MM.1S (cell line): ENCODE data around the gene STK17A.

Source experiments
- DNase-seq: peaks from one replicate; pipeline ENCODE4 v3.0.0-alpha.2; 2015
- H2AFZ ChIP-seq: fragments of 300-600 bp; sonication (generic); 2 replicates; pipeline ENCODE4 v1.6.0; 2016; ENCODE audit warnings: antibody characterized with exemption, low read length
- H3F3A ChIP-seq: fragments of 300-600 bp; sonication (generic); 2 replicates; pipeline ENCODE4 v1.6.1; 2016; ENCODE audit warnings: mild to moderate bottlenecking, antibody characterized with exemption, low read length, moderate library complexity, mixed read lengths; ENCODE audit not compliant: insufficient read depth
- H3K27ac ChIP-seq: fragments of 300-600 bp; sonication (generic); 2 replicates; pipeline ENCODE4 v1.5.1; 2016; ENCODE audit warnings: mild to moderate bottlenecking, low read length
- H3K27me3 ChIP-seq: fragments of 300-600 bp; sonication (generic); replicated peaks from 2 replicates; pipeline ENCODE4 v1.6.0; 2016; ENCODE audit warnings: low read length; ENCODE audit not compliant: insufficient read depth
- H3K36me3 ChIP-seq: fragments of 300-600 bp; sonication (generic); replicated peaks from 2 replicates; pipeline ENCODE4 v1.6.1; 2016; ENCODE audit warnings: mild to moderate bottlenecking, low read length, mixed read lengths; ENCODE audit not compliant: insufficient read depth
- H3K4me1 ChIP-seq: fragments of 300-600 bp; sonication (generic); 2 replicates; pipeline ENCODE4 v1.6.1; 2016; ENCODE audit warnings: low read length, mixed read lengths
- H3K4me2 ChIP-seq: fragments of 300-600 bp; sonication (generic); 2 replicates; pipeline ENCODE4 v1.6.0; 2016; ENCODE audit warnings: low read depth, low read length
- H3K4me3 ChIP-seq: fragments of 300-600 bp; sonication (generic); 2 replicates; pipeline ENCODE4 v1.5.1; 2016; ENCODE audit warnings: low read length, mixed read lengths
- H3K79me2 ChIP-seq: fragments of 300-600 bp; sonication (generic); 2 replicates; pipeline ENCODE4 v1.6.1; 2016; ENCODE audit warnings: mixed run types, low read length, mixed read lengths
- H3K9ac ChIP-seq: fragments of 300-600 bp; sonication (generic); 2 replicates; pipeline ENCODE4 v1.6.1; 2016; ENCODE audit warnings: low read length, mixed read lengths
- H3K9me2 ChIP-seq: fragments of 300-600 bp; sonication (generic); replicated peaks from 2 replicates; pipeline ENCODE4 v1.6.1; 2016; ENCODE audit warnings: mild to moderate bottlenecking, low read length, mixed read lengths; ENCODE audit not compliant: insufficient read depth
- H3K9me3 ChIP-seq: fragments of 300-600 bp; sonication (generic); replicated peaks from 2 replicates; pipeline ENCODE4 v1.6.1; 2016; ENCODE audit warnings: mild to moderate bottlenecking, low read length, mixed read lengths; ENCODE audit not compliant: insufficient read depth
- H4K20me1 ChIP-seq: fragments of 300-600 bp; sonication (generic); 2 replicates; pipeline ENCODE4 v1.6.1; 2016; ENCODE audit warnings: mild to moderate bottlenecking, low read length, moderate library complexity, mixed read lengths; ENCODE audit not compliant: insufficient read depth
- CTCF ChIP-seq: fragments of 300-600 bp; sonication (generic); IDR thresholded peaks from 2 replicates; pipeline ENCODE4 v1.5.1; 2016; ENCODE audit warnings: antibody characterized with exemption, low read length, mixed read lengths
- EZH2 ChIP-seq: fragments of 300-600 bp; sonication (generic); optimal IDR thresholded peaks from 2 replicates; pipeline ENCODE3; 2017; ENCODE audit warnings: low read depth, mild to moderate bottlenecking, antibody characterized with exemption, low read length, mixed read lengths
- EZH2phosphoT487 ChIP-seq: fragments of 300-600 bp; sonication (generic); IDR thresholded peaks from 2 replicates; pipeline ENCODE4 v1.6.1; 2018; ENCODE audit warnings: antibody characterized with exemption, low read length

STK17A gene

DNA sequence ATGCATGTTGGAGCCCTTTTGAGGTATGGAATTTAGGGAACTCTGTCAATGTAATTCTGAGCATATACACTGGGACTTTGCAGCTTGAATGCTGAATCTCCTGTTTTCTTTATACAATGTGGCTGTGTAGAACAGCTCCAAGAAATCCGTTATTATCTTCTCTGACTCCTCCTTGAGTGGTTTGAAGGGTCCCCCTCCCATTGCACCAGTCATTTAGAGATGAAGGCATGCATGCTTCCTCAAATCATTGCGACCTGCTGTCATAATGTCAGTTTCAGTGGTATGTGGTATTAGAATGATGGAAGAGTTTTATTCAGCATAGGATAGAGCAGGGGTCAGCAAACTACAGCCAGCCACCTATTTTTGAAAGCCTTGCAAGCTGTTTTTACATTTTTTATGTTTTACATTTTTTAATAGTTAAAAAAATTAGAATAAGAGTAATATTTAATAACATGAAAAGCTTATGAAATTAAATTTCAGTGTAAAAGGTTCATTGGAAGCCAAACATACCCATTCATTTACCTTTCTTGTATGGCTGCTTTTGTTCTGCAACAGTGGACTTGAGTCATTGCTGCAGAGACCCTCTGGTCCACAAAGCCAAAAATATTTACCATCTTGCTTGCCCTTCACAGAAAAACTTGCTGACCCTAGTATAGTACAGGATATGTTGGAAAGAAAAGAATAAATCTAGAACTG lies 8.1 kb downstream of the STK17A start:
- Histone ChIP-seq H3K4me2 (no peak overlapping the region), H3K4me3 (no peak overlapping the region), H3K36me3 (no peaks in the 10 kb centered on the region), H3K9me3 (no peaks in the 10 kb centered on the region), H3K9me2 (no peaks in the 10 kb centered on the region), H3K27ac (no peak overlapping the region), H3K79me2 (peaks cover 99% of the 10 kb centered on the region), H4K20me1 (peaks cover 6% of the 10 kb centered on the region; the same call in 1 of the 2 replicates), H3K4me1 (peaks cover 45% of the 10 kb centered on the region), H3F3A (peaks cover 8% of the 10 kb centered on the region), H2AFZ (no peak overlapping the region), H3K27me3 (no peaks in the 10 kb centered on the region), H3K9ac (no peak overlapping the region)
- DNase-seq: no peak
- no peak for TF ChIP-seq EZH2phosphoT487
- no peak for TF ChIP-seq EZH2
- no peak for TF ChIP-seq CTCF

GRCh38 chr7:43591558-43592180 lies 8.8 kb downstream of the STK17A start:
- no peak overlapping the region for H3K27ac ChIP-seq
- H4K20me1 ChIP-seq: peaks cover 6% of the 10 kb centered on the region; the same call in 1 of the 2 replicates
- H2AFZ ChIP-seq: no peak overlapping the region
- peaks cover 3% of the 10 kb centered on the region; the same call in 1 of the 2 replicates for H3F3A ChIP-seq
- no peak overlapping the region for H3K9ac ChIP-seq
- peaks cover 44% of the 10 kb centered on the region for H3K4me1 ChIP-seq
- no peak overlapping the region for H3K4me3 ChIP-seq
- no peak for DNase-seq
- H3K79me2 ChIP-seq: peaks cover 99% of the 10 kb centered on the region
- H3K9me2 ChIP-seq: no peaks in the 10 kb centered on the region
- H3K27me3 ChIP-seq: no peaks in the 10 kb centered on the region
- H3K4me2 ChIP-seq: no peak overlapping the region
- H3K9me3 ChIP-seq: no peaks in the 10 kb centered on the region
- TF ChIP-seq EZH2phosphoT487 (no peak), EZH2 (no peak), CTCF (no peak)
- H3K36me3 ChIP-seq: no peaks in the 10 kb centered on the region

DNA sequence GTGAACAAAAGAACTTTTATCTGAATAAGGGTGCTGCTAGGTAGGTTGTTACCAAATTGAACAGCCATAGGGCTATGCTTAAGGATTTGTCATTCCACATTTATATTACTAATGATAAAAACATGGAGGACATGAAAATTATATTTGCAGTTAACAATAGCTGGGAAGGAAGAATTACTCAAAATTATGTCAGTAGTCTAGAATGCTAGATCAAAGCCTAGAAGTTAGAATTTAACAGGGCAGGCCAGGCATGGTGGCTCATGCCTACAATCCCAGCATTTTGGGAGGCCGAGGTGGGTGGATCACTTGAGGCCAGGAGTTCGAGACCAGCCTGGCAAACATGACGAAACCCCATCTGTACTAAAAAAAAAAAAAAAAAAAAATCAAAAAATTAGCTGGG lies 9.4 kb downstream of the STK17A start:
- Histone ChIP-seq H3K9me2 (no peaks in the 10 kb centered on the region), H3K27me3 (no peaks in the 10 kb centered on the region), H2AFZ (no peak overlapping the region), H3K9ac (no peak overlapping the region), H4K20me1 (peaks cover 6% of the 10 kb centered on the region; the same call in 1 of the 2 replicates), H3K4me2 (no peak overlapping the region), H3F3A (no peaks in the 10 kb centered on the region), H3K36me3 (no peaks in the 10 kb centered on the region; the same call in 1 of the 2 replicates), H3K27ac (no peak overlapping the region), H3K4me1 (peaks cover 44% of the 10 kb centered on the region), H3K79me2 (peaks cover 98% of the 10 kb centered on the region), H3K4me3 (no peak overlapping the region), H3K9me3 (no peaks in the 10 kb centered on the region)
- TF ChIP-seq EZH2phosphoT487: no peak
- TF ChIP-seq EZH2: no peak
- TF ChIP-seq CTCF: no peak
- no peak for DNase-seq
